T1000 (cell line): Measurements from ENCODE around the gene LMO7.
"Not testable (repeated sequence)": the region's sequence is repeated elsewhere in the genome, so short reads cannot be mapped to it uniquely, and the experiment has no call there.

Experiments
- DNase-seq: peaks from one replicate; lab custom pipeline; 2025; ENCODE audit warnings: mixed read lengths; lab: John Stamatoyannopoulos, UW

The LMO7 gene

DNA sequence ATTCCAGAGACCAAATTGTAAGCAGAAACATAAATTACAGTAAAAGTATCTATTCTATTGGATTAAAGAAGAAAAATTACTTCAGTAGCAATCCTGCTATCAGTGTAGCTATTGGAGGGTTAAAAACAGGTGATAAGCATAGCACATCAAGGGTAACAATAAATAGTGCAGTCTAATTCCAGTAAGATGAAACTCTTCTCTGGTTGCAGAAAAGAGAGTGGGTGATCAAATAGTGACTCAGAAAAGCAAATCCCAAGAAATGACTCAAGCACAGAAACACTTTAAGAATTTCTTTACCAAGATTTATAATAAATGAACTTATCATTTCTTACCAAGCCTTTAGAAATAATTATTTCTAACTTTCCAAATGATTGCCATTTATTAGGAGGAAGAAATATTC is 135.7 kb downstream of the LMO7 start:
- DNase-seq: no peak

DNA sequence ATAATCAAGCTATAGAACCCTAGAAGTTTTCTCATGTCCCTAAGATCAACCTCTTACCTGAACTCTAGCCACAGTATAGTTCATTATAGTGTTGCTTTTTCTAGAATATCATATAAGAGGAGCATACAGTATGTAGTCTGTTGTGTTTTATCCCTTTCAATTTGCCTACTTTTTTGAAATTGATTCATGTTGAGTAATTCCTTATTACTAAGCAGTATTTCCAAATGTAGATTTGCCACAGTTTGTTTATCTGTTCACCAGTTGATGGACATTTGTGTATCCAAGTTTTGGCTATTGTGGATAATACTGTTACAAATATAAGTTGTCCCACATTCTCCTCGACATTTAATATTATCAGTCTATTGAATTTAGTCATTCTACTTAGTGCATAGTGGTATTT is 138.0 kb downstream of the LMO7 start:
- DNase-seq: no peak

DNA sequence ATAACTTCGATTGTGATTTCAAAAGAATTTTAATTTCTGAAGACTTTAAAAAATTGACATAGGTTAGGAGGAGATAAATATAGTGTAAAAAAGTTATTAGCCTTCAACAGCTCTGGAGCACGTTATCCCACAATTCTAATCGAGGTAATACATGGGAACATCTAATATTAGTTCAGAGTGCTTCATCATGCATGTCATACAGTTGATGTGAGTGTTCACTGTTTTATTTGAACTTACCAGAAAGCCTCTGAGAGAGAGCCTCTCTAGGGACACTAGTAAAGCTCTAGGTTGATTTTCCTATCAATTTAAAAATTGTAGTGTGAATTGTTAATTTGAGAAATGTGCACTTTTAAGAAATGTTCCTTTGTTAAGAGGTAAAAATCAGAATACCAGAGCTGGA is 140.4 kb downstream of the LMO7 start:
- no peak for DNase-seq

DNA sequence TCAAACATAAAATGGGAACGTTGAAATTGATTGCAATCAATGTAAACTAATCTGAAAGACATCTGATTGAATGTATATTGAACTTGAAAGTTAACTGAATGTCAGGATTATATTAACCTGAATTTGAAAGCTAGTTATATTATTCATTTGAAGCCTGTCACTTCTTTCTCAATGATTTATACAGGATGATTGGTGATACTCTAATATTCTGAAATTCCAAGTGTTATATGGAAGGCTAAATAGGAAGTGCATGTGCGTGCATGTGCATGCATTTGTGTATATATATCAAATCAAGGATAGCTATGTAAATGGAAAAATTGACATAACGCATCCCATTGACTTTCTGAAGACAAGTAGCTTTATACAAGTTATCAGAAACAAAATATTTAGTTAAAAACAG is 143.3 kb downstream of the LMO7 start:
- DNase-seq: no peak

DNA sequence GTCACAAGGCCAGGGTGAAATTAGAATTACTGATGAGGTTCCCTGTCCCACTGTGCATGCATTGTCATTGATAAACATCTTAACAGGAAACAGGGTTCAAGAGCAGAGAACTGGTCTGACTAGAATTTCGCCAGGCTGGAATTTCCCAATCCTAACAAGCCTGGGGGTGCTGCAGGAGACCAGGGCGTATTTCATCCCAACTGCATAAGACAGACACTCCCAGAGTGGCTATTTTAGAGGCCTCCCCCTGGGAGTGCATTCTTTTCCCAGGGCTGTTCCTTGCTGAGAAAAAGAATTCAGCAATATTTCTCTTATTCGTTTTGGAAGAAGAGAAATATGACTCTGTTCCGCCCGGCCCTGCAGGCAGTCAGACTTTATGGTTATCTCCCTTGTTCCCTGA is 144.0 kb downstream of the LMO7 start:
- DNase-seq: not testable (repeated sequence)

DNA sequence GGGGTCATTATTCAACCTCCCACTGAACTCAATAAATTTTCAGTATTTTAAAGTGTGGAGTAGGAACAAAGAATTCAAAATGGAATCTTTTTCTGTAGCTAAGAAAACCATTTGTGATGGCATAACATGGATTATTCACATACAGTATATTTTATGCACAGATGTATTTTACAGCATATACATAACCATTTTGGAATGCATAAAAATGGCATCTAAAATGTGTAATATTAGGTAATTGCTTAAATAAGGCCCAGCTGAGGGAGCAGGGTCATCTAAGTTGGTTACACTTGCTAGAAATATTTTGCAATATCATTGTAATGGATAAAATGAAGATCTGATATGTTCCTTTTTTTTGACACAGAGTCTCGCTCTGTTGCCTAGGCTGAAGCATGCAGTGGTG is 146.9 kb downstream of the LMO7 start:
- no peak for DNase-seq

DNA sequence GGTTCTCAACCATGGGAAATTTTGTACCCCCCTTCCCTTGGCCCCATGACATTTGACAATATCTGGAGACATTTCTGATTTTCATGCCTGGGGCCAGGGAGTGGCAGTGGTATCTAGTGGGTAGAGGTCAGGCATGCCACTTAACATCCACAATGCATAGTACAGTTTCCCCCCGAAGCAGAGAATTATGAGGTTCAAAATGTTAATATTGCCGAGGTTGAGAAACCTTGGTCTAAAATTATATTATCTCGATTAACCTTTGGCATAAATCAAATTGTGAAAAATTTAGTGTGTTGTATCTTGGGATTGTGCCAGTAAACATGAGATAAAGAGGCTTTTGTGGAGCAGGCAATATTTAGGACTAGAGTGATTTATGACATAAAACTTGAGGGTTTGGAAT is 147.9 kb downstream of the LMO7 start:
- no peak for DNase-seq

DNA sequence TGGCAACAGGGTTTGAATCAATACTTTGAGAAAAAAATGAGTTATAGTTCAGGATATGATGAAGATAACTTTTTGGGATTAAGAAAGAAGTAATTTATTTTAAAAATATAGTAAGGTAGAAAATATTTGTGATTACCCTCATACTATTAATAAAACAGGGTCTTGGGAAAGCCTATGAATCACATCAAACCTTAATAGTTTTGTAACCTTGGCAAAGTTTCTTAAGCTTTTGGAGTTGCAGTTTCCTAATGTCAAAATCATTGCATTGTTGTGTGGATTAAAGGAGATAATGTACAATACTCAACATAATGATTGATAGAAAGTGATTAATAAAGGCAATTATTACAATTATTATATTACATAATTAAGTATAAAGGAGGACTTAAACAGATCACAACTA is 149.0 kb downstream of the LMO7 start:
- DNase-seq: no peak

DNA sequence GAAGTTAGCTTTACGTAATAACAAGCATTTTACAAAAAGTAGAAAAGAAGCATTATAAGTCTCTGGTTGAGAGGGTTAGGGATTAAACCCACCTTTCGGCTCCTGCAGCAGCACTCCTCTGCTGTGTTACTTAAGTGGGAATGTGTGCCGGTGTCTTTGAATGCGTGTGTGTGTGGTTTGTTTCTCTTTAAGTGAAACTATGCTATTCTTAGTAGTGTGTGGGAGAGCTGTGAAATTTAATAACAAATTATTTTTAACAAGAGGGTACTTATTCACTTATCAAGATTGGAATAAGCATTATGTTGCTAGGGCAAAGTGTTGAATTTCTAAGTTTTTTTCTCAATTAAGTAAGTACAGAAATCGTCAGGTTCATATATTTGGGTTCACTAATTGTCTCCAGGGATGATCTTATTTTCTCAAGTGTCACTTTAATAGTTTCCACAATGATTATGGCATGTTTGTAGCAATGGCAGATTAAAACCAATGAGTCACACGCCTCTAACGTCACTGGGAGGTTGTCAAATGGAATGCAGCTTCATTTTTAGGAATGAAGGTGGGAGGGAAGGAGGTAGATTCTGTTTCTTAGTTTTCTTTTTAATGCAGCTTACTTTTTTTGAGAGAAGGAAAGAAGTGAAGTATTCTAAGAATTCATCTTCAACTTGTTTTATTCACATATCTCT is 151.3 kb downstream of the LMO7 start:
- DNase-seq: no peak

DNA sequence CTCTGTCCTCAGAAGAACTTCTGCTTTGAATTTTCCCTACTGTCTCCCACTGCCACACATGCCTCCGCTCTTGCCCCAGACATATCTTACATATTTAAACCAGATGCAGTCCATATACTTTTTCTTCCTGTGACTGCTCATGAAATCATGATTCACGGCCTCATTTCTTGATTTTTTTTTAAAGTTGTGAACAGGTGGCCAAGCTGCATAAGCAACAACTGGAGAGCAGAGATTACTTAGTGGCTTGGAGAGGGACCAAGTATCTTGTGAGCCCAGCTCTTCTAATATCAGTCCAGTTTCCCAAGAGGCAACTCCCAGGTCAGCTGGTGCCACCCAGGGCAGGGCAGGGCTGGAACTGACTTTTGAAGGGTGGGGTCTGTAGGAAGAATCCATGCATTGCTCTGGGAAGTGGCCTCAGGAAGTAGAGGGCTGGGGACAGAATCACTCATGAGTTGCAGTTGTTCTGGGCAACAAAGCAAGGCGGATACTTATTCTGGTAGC is 152.4 kb downstream of the LMO7 start:
- DNase-seq: no peak

DNA sequence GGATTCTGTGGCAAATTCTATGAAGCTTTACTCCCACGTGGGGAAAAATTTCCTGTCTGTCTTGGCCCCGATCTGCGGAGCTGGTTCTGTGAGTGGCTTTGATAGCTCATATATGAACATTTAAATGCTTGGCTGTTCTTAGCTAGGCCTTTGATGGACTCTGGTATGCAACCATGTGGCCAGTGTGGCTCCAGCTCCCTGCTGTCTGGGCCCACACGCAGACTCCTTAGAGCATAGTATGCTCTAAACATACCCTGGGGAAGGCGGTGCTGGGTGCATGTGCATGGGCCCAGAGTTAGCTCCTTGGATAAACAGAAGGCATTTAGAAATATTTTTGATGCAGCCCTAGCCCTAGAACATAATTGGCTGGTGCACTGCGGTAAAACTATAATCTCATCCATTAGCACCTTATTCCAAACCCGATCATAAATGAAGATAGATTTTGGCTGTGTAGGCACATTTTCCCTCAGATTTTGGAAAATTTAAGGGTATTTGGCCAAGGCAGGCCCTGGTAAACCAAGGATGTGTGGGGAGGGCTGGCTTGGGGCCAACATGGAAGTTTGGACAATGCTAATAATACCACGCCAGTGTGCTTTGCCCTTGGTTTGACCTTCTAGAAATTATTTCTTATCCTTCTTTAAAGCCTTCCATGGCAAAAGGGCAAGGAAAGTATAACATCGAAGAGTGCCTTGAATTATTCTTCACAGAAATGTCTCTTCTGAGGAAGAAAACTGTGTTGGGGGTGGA is 153.5 kb downstream of the LMO7 start:
- no peak for DNase-seq

DNA sequence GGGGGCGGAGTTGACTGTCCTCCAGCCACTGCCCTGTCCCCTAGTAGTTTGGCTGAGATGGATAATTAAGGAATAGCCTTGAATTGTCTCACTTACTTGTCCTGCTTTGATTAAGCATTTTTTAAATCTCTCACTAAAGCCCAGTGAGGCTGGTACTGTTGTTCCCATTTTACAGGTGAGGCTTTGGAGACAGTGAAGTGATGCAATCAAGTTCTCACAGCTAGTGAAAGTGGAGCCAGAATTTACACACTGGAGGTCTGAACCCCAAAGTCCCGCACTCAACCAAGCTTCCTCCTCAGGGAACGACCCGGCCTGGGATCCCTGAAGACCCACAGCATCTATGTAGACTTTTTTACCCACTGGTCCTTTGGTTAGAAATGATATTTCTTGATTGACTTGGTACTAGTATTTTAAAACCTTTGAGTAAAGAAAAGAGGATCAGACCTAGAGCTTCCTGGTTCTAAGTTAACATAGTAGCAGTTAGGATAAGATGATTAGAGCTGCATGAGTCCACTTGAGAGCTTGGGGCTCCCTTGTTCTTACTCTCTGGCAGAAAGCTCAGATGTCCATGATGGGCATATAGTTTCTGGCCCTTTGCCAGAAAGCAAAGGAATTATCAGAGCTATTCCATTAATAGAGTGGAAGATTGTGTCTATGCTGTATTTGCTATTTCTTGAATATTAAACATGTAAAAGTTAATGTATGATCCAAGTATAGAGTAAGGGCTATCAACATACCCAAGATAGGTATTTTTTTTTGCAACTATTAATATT is 154.3 kb downstream of the LMO7 start:
- no peak for DNase-seq

DNA sequence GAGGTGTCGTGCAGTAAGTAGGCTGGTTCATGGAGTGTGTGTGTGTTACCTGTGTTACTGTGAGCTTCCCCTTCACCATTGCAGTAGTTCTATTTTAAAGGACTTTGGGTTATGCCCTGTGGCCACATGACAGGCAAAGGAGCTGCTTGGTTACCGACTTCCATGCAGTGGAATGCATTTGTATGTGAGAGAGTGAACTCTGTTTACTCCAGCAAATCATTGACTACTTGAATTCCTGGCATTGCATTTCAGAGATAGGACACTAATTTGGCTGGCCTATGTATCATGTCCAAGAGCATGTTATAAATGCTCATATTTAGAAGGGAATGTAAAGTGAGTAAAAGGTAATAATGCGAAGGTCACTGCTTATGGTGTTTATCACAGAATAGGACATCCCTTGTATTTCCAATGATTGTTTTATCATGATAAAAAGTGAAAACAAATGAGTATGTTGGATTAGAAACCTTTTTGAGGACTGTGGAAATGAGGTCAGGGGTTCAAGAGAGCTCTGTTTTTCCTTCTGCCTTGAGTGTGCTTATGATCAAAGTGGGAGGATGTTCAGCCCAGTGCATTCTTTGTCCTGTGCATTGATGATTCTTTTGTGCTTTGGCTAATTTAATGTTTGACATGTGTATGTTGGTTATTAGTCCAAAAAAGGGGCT is 156.5 kb downstream of the LMO7 start:
- no peak for DNase-seq

DNA sequence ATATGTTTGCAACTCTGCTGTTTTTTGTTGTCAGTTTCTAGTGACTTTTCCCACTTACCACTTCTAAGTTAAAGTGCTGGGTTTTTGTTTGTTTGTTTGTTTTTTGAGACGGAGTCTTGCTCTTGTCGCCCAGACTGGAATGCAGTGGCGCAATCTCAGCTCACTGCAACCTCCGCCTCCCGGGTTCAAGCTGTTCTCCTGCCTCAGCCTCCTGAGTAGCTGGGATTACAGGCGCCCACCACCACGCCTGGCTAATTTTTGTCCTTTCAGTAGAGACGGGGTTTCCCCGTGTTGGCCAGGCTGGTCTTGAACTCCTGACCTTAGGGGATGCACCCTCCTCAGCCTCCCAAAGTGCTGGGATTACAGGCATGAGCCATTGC is 157.0 kb downstream of the LMO7 start:
- DNase-seq: not testable (repeated sequence)

DNA sequence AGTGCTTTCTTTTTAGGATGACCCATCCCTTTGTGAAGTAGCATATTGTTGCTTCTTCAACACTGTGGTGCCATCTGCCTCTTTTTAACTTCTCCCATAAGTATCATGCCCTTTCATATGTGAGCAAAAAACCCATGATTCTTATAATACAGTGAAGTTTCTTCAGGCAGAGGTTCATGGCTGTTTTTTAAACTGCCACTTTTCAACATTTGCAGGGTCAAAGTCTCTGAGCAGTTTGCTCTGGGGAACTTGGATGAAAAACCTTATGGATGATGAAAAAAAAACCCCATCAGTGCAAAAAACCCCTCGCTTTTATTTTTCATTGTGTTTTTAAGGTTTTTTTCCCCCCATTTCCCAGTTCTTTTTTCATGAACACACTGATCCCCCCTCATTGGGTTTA is 158.5 kb downstream of the LMO7 start:
- no peak for DNase-seq

DNA sequence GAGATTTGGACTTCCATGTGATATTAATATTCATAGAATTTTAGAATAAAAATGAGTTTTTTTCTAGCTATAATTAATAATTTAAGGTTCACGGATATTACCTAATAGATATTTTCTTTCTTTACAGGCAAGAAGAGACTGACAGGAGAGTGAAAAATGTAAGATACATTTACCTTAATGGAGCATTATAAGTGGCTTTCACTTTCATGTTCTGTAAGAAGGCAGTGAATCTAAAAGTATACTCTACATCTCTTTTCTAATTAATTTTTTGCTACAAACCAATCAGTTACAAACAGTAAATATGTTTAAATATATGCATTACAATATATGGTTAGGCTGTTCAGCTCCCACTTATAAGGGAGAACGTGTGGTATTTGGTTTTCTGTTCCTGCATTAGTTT is 159.1 kb downstream of the LMO7 start:
- DNase-seq: no peak

DNA sequence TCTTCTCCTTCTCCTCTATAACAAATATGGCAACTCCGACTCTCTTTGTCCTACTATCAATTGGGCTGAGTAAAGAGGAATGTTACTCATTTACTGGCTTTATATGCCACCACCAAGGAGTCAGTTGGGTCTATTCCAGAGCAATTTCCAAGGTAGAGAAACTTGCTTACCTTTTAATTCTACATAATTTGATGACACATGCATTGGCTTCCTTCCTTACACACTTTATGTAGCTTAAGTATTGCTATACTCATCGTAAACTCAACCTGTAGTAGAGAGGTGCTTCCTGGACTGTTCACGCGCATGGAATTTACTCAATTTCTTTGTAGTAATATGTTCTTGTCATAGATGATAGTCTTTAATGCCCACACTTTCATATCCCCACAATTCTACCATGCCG is 160.7 kb downstream of the LMO7 start:
- DNase-seq: no peak

DNA sequence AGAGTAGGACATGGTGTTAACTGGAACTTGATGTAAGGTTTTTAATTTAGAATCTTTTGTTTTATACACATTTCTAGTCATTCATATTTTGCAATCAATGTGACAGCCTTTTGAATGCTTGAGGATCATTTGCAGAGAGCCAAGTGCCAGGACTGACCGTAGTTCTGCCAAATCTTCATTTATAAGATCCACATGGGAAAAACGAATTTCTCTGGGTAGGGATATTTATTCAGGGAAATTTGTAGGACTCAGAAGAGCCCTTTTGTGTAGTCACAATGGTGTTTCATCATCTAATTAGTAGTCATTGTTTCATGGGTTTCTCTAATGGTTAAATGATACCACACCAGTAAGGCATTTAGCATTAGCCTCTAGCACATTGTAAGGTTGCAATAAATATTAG is 161.1 kb downstream of the LMO7 start:
- no peak for DNase-seq

DNA sequence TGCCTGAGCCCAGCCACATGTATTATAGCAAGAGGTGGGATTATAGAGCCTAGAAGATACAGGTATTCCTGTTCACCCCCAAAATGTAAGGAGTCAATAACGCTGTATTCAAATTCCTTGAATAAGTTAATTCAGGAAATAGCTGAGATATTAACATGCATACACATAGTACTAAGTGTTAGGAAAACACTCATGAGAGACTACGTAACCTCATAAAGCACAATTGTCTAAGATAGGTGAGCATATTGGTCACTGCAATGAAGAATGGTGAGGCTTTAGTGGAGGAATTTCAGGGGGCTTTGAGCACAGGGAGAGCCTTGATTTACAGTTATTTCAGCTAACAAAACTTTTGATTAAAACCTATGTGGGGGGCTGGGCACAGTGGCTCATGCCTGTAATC is 161.6 kb downstream of the LMO7 start:
- no peak for DNase-seq

DNA sequence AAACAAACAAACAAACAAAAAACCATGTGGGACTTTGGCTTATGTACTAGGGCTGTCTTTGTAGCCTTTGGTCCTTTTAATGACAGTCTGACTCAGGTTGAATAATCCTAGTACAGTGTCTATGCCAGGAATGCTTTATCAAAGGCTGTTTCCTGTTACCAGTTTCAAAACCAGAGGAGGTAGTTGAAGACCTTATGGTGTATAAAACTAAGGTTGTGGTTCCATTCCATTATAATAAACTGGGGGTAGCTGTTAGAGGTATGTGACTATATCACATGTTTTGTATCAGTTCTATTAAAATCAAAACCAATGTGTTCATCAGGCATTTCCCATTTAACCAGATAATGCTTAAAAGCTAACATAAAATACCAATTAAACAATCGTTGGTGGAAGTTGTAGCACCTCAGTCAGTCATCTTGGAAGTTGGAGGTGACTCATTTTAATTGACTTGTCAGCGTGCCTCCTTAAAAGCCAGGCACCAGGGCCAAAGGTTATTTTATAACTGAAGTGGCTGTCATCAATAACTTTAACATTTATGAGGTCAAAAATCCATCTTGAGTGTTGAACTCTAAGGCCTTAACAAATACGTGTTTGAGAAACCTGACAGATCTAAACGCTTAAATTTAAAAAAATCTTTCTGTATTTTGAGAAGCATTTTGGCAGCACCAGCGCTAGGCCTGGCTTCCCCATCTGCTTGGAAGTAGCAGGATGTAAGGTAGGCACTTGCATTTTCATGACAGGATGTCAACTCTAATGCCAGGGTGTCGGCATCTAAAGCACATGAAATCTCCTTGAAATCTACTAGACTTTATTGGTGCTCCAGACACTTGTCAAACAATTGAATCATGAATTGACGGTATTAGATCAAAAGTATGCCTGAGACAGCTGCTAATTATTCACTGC is 162.5 kb downstream of the LMO7 start:
- no peak for DNase-seq

DNA sequence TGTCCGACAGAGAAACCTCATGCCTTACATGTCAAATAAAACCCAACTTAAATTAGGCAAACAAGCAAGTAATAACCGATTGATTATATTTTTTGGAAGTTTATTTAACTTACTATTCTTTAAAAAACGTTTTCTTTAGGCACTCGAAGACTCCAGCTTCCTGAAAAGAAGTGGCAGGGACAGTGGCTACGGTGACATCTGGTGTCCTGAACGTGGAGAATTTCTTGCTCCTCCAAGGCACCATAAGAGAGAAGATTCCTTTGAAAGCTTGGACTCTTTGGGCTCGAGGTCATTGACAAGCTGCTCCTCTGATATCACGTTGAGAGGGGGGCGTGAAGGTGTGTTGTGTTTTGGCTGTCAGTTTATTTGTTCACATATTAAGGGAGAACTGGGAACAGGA is 164.4 kb downstream of the LMO7 start:
- DNase-seq: no peak
